H9 (cell line): ENCODE measurements around the gene PIP5K1C. TPM values are rescaled to one million over a fixed set of nuclear protein-coding genes. Genes with fewer than 3 reads are reported as not detected.

Experiments used
- DNase-seq: peaks from one replicate; pipeline ENCODE4 v3.0.0-alpha.2; 2017
- H2AFZ ChIP-seq: one replicate; pipeline ENCODE4 v1.6.1; 2013; ENCODE audit warnings: mild to moderate bottlenecking, low read length, control low read depth, moderate library complexity
- H2AK5ac ChIP-seq: 2 replicates; pipeline ENCODE4 v1.6.1; 2013; ENCODE audit warnings: low read length, control low read depth, mixed read lengths; ENCODE audit not compliant: insufficient read length
- H2BK120ac ChIP-seq: one replicate; pipeline ENCODE4 v1.6.1; 2013; ENCODE audit warnings: low read depth, mild to moderate bottlenecking, low read length, control low read depth, inconsistent platforms; ENCODE audit not compliant: poor library complexity, severe bottlenecking
- H2BK12ac ChIP-seq: 2 replicates; pipeline ENCODE4 v1.6.1; 2013; ENCODE audit warnings: low read length, control low read depth, mixed read lengths, low read depth; ENCODE audit not compliant: insufficient read length
- H2BK15ac ChIP-seq: 2 replicates; pipeline ENCODE4 v1.6.1; 2013; ENCODE audit warnings: low read depth, low read length, control low read depth
- H2BK20ac ChIP-seq: one replicate; pipeline ENCODE4 v1.6.1; 2013; ENCODE audit warnings: low read depth, mild to moderate bottlenecking, low read length, control low read depth, inconsistent platforms; ENCODE audit not compliant: poor library complexity, severe bottlenecking
- H2BK5ac ChIP-seq: 2 replicates; pipeline ENCODE4 v1.6.1; 2013; ENCODE audit warnings: low read length, control low read depth, mixed read lengths; ENCODE audit not compliant: insufficient read length
- H3K14ac ChIP-seq: 2 replicates; pipeline ENCODE4 v1.6.1; 2013; ENCODE audit warnings: low read length, control low read depth; ENCODE audit not compliant: insufficient read depth
- H3K18ac ChIP-seq: 2 replicates; pipeline ENCODE4 v1.6.1; 2013; ENCODE audit warnings: low read depth, mild to moderate bottlenecking, mixed read lengths, low read length, control low read depth; ENCODE audit not compliant: insufficient read length
- H3K23ac ChIP-seq: 2 replicates; pipeline ENCODE4 v1.6.1; 2013; ENCODE audit warnings: low read length, control low read depth, mixed read lengths, low read depth; ENCODE audit not compliant: insufficient read length
- H3K23me2 ChIP-seq: 2 replicates; pipeline ENCODE4 v1.6.1; 2013; ENCODE audit warnings: low read depth, mild to moderate bottlenecking, mixed read lengths, low read length, control low read depth; ENCODE audit not compliant: insufficient read length, poor library complexity, severe bottlenecking
- H3K27ac ChIP-seq: 2 replicates; pipeline ENCODE4 v1.5.1; 2013; ENCODE audit warnings: low read length, control low read depth, mixed read lengths, low read depth; ENCODE audit not compliant: insufficient read length
- H3K27me3 ChIP-seq: 2 replicates; pipeline ENCODE4 v1.6.1; 2013; ENCODE audit warnings: low read length, control low read depth, inconsistent platforms; ENCODE audit not compliant: insufficient read depth
- H3K4ac ChIP-seq: 2 replicates; pipeline ENCODE4 v1.6.1; 2013; ENCODE audit warnings: low read depth, mild to moderate bottlenecking, control low read depth, inconsistent platforms, low read length, moderate library complexity
- H3K4me1 ChIP-seq: 2 replicates; pipeline ENCODE4 v1.6.1; 2013; ENCODE audit warnings: low read length, control low read depth, inconsistent platforms; ENCODE audit not compliant: insufficient read depth
- H3K4me2 ChIP-seq: 2 replicates; pipeline ENCODE4 v1.6.1; 2013; ENCODE audit warnings: low read length, control low read depth, mixed read lengths; ENCODE audit not compliant: insufficient read length, insufficient read depth
- H3K56ac ChIP-seq: 2 replicates; pipeline ENCODE4 v1.6.1; 2013; ENCODE audit warnings: low read depth, mild to moderate bottlenecking, mixed read lengths, low read length, control low read depth; ENCODE audit not compliant: insufficient read length
- H3K79me1 ChIP-seq: 2 replicates; pipeline ENCODE4 v1.6.1; 2013; ENCODE audit warnings: low read depth, mild to moderate bottlenecking, moderate library complexity, low read length, control low read depth, inconsistent platforms; ENCODE audit not compliant: insufficient read depth, poor library complexity, severe bottlenecking
- H3K79me2 ChIP-seq: 2 replicates; pipeline ENCODE4 v1.6.1; 2013; ENCODE audit warnings: low read length, control low read depth, inconsistent platforms; ENCODE audit not compliant: insufficient read depth
- H3K9ac ChIP-seq: 2 replicates; pipeline ENCODE4 v1.6.1; 2013; ENCODE audit warnings: low read length, control low read depth, mixed read lengths; ENCODE audit not compliant: insufficient read length; ENCODE audit errors: extremely low read depth
- H3K9me3 ChIP-seq: one replicate; pipeline ENCODE4 v1.6.1; 2013; ENCODE audit warnings: low read depth, low read length, inconsistent platforms; ENCODE audit not compliant: control insufficient read depth
- H3T11ph ChIP-seq: one replicate; pipeline ENCODE4 v1.6.1; 2013; ENCODE audit warnings: mild to moderate bottlenecking, low read length, control low read depth, inconsistent platforms
- H4K20me1 ChIP-seq: one replicate; pipeline ENCODE4 v1.6.1; 2013; ENCODE audit not compliant: control insufficient read depth, insufficient read length, insufficient read depth
- H4K5ac ChIP-seq: 2 replicates; pipeline ENCODE4 v1.6.1; 2013; ENCODE audit warnings: low read depth, mild to moderate bottlenecking, mixed read lengths, low read length, control low read depth; ENCODE audit not compliant: insufficient read length
- H4K8ac ChIP-seq: replicated peaks from 2 replicates; pipeline ENCODE4 v1.6.1; 2013; ENCODE audit warnings: low read length, control low read depth, mixed read lengths, low read depth; ENCODE audit not compliant: insufficient read length
- H4K91ac ChIP-seq: 2 replicates; pipeline ENCODE4 v1.6.1; 2013; ENCODE audit warnings: low read depth, mild to moderate bottlenecking, moderate library complexity, mixed read lengths, low read length, control low read depth; ENCODE audit not compliant: insufficient read length
- H3K27ac Mint-ChIP-seq, 3 experiments: 2 replicates in 2 of 3; 3 replicates in 1 of 3; pipeline ENCODE4 v1.8.0; 2020 to 2021; ENCODE audit warnings: mixed read lengths in 3 of 3, mild to moderate bottlenecking in 1 of 3, moderate library complexity in 1 of 3
- H3K27me3 Mint-ChIP-seq: 2 replicates; pipeline ENCODE4 v1.8.0; 2021; ENCODE audit warnings: low read depth, mild to moderate bottlenecking, moderate library complexity, mixed read lengths
- H3K36me3 Mint-ChIP-seq, 3 experiments: 2 replicates in 2 of 3; 3 replicates in 1 of 3; pipeline ENCODE4 v1.8.0; 2020 to 2021; ENCODE audit warnings: low read depth in 3 of 3, mixed read lengths in 3 of 3; ENCODE audit not compliant: insufficient read depth in 1 of 3
- H3K4me1 Mint-ChIP-seq, 2 experiments: 2 replicates each; pipeline ENCODE4 v1.8.0; 2020; ENCODE audit warnings: mixed read lengths in 2 of 2
- H3K4me3 Mint-ChIP-seq, 2 experiments: 2 replicates in 1 of 2; 3 replicates in 1 of 2; pipeline ENCODE4 v1.8.0; 2020 to 2021; ENCODE audit warnings: mild to moderate bottlenecking in 2 of 2, mixed read lengths in 2 of 2, moderate library complexity in 1 of 2
- H3K9me3 Mint-ChIP-seq, 2 experiments: 2 replicates in 1 of 2; 3 replicates in 1 of 2; pipeline ENCODE4 v1.8.0; 2020; ENCODE audit warnings: mild to moderate bottlenecking in 2 of 2, mixed read lengths in 2 of 2, moderate library complexity in 1 of 2
- CTCF ChIP-seq: fragments of 200-600 bp; sonication (generic); conservative IDR thresholded peaks from 3 replicates; pipeline ENCODE4 v1.8.0; 2021; ENCODE audit warnings: antibody characterized with exemption, mild to moderate bottlenecking
- WGBS: extraction: QIAGEN DNeasy Blood & Tissue Kit; methylation state at CpG from one replicate; pipeline ENCODE4 v1.1.7; 2013; ENCODE audit warnings: missing lambda C conversion rate, low lambda C conversion rate, mixed read lengths; ENCODE audit not compliant: insufficient read length; ENCODE audit errors: extremely low coverage; 5-methylcytosine and 5-hydroxymethylcytosine counted together
- total RNA-seq: library from RNA; stranded (reverse); gene quantifications from 2 replicates; pipeline ENCODE4 v1.2.1, GENCODE V29; 2021

Gene PIP5K1C
- total RNA-seq, 1 experiment from 2014 or later = 41.7 TPM

- H3K36me3 Mint-ChIP-seq = peaks cover 12 to 41% (median 36%) of the 10 kb centered on the region in 3 experiments
- Histone ChIP-seq H3K18ac (no peak overlapping the region), H4K5ac (no peak overlapping the region), H3K27ac (no peak overlapping the region), H2BK12ac (no peak overlapping the region), H2AK5ac (no peak overlapping the region), H3T11ph (no peak overlapping the region), H3K23me2 (no peaks in the 10 kb centered on the region), H2BK20ac (no peak overlapping the region), H3K56ac (no peak overlapping the region), H3K4me2 (no peak overlapping the region), H3K9me3 (no peaks in the 10 kb centered on the region), H2AFZ (no peak overlapping the region), H3K79me1 (no peaks in the 10 kb centered on the region), H3K27me3 (no peaks in the 10 kb centered on the region), H3K9ac (no peak overlapping the region), H2BK15ac (no peak overlapping the region), H3K23ac (no peak overlapping the region), H4K91ac (no peak overlapping the region), H3K4ac (no peak overlapping the region), H4K20me1 (no peaks in the 10 kb centered on the region), H2BK120ac (no peak overlapping the region), H4K8ac (no peak overlapping the region), H2BK5ac (no peak overlapping the region), H3K14ac (no peak overlapping the region), H3K79me2 (no peaks in the 10 kb centered on the region), H3K4me1 (no peaks in the 10 kb centered on the region)
- no peak for TF ChIP-seq CTCF
- H3K27ac Mint-ChIP-seq = no peak overlapping the region
- DNase-seq = no peak
- no CpG with 5 or more reads among the region's 39 CpGs for WGBS
- no peaks in the 10 kb centered on the region for H3K27me3 Mint-ChIP-seq
- no peaks in the 10 kb centered on the region for H3K9me3 Mint-ChIP-seq
- H3K4me1 Mint-ChIP-seq = no peaks in the 10 kb centered on the region
- no peak overlapping the region for H3K4me3 Mint-ChIP-seq
Observed at GRCh38 chr19:3658004-3658869, 42.0 kb downstream of the PIP5K1C start.
